ENCODE data around the gene PNPLA7.

Gene PNPLA7

DNA sequence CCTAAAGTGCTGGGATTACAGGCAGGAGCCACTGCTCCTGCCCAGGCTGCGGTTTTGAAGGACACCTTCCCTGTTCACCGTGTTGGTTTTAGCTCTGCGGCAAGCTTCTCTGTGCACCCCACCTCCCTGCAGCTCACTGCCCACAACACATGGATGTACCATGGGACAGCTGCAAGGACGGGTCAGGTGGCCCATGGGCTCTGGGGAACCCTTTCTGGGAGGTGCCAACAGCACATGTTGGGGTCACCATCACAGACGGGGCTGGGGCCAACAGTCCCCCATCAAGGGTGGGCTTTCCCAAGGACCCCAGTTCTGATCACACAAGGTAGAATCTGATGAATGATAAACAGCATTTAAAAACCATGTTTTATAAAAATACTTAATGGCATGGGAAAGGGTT lies 134.8 kb downstream of the PNPLA7 start:
- TF ChIP-seq CTCF (IDR thresholded peaks at IDR 0.05; ENCODE audit: borderline replicate concordance, extremely low read depth, low read length, poor library complexity, severe bottlenecking) (no peak), EZH2 (IDR thresholded peaks at IDR 0.05; ENCODE audit: borderline replicate concordance, low read depth, low read length, severe bottlenecking) (no peak)
- Histone ChIP-seq H3K9ac (ENCODE audit: low read depth, low read length) (no peak overlapping the region), H3K27me3 (ENCODE audit: insufficient read depth, low read length, poor library complexity) (no peaks in the 10 kb centered on the region), H2AFZ (ENCODE audit: low read depth, low read length) (no peak overlapping the region), H3K27ac (ENCODE audit: low read length) (no peak overlapping the region), H3K4me2 (ENCODE audit: insufficient read depth, low read length) (no peak overlapping the region), H3K9me3 (ENCODE audit: insufficient read depth, low read length, severe bottlenecking) (no peaks in the 10 kb centered on the region), H3K36me3 (ENCODE audit: insufficient read depth, low read length) (no peaks in the 10 kb centered on the region), H4K20me1 (ENCODE audit: insufficient read depth, low read length) (no peaks in the 10 kb centered on the region), H3K4me3 (ENCODE audit: low read depth in 1 of 2, low read length in 2 of 2) (no peak overlapping the region), H3K79me2 (ENCODE audit: insufficient read depth, low read length) (no peaks in the 10 kb centered on the region), H3K4me1 (ENCODE audit: insufficient read depth, low read length) (no peaks in the 10 kb centered on the region)
- ATAC-seq (ENCODE audit: insufficient read depth, low read depth) (no peak), DNase-seq (no peak)

GRCh38 chr9:137412431-137412830 lies 137.8 kb downstream of the PNPLA7 start:
- no peaks in the 10 kb centered on the region for H4K20me1 ChIP-seq (ENCODE audit: insufficient read depth, low read length)

DNA sequence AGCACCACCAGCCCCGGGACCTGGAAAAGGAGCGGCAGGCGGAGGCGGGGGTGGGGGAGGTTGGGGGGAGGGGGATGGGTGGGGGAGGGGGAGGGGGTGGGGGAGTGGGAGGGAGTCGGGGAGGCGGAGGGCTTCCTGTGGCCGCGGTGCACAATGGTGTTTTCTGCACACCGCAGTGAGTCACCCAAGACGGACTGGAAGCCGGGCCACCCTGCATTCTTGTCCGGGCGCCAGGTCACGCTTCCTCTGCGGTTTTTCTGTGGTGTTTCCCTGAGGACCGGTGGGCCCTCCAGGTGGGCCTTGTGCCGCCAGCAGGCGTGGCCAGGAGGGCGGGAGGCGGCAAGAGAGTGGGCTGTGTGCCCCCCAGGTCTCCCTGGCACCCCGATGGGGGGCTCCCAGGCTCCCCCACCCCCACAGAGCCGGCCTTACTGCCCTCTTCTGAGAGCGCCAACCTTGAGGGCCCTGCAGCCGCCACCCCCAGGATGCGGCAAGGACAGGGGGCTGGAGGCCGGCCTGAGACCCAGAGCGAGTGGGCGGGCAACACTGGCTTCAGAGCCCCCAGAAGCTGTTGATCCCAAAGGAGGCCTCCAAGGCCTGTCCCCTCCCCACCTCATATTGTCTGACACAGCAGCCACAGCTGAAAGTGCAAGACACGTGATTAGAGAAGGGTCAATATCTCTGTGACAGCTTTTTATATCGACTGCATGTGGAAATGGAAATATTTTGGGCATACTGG lies 138.4 kb downstream of the PNPLA7 start:
- H3K27me3 ChIP-seq (ENCODE audit: insufficient read depth, low read length, poor library complexity) = no peaks in the 10 kb centered on the region
- H3K4me2 ChIP-seq (ENCODE audit: insufficient read depth, low read length) = no peak overlapping the region
- TF ChIP-seq EZH2 (IDR thresholded peaks at IDR 0.05; ENCODE audit: borderline replicate concordance, low read depth, low read length, severe bottlenecking) (no peak), CTCF (IDR thresholded peaks at IDR 0.05; ENCODE audit: borderline replicate concordance, extremely low read depth, low read length, poor library complexity, severe bottlenecking) (no peak)
- H3K36me3 ChIP-seq (ENCODE audit: insufficient read depth, low read length) = no peaks in the 10 kb centered on the region
- no peaks in the 10 kb centered on the region for H3K9me3 ChIP-seq (ENCODE audit: insufficient read depth, low read length, severe bottlenecking)
- no peak for ATAC-seq (ENCODE audit: insufficient read depth, low read depth)
- H2AFZ ChIP-seq (ENCODE audit: low read depth, low read length) = no peak overlapping the region
- H3K4me1 ChIP-seq (ENCODE audit: insufficient read depth, low read length) = no peaks in the 10 kb centered on the region
- H3K9ac ChIP-seq (ENCODE audit: low read depth, low read length) = no peak overlapping the region
- H4K20me1 ChIP-seq (ENCODE audit: insufficient read depth, low read length) = no peaks in the 10 kb centered on the region
- no peak overlapping the region for H3K4me3 ChIP-seq (ENCODE audit: low read depth in 1 of 2, low read length in 2 of 2)
- no peak for DNase-seq
- H3K27ac ChIP-seq (ENCODE audit: low read length) = no peak overlapping the region
- H3K79me2 ChIP-seq (ENCODE audit: insufficient read depth, low read length) = no peaks in the 10 kb centered on the region

More at GRCh38 chr9:137412431-137412830, 137.8 kb downstream of the PNPLA7 start:
- ATAC-seq (ENCODE audit: insufficient read depth, low read depth) (no peak), DNase-seq (no peak)
- Histone ChIP-seq H3K27ac (ENCODE audit: low read length) (no peak overlapping the region), H3K4me1 (ENCODE audit: insufficient read depth, low read length) (no peaks in the 10 kb centered on the region), H3K9ac (ENCODE audit: low read depth, low read length) (no peak overlapping the region), H2AFZ (ENCODE audit: low read depth, low read length) (no peak overlapping the region), H3K9me3 (ENCODE audit: insufficient read depth, low read length, severe bottlenecking) (no peaks in the 10 kb centered on the region), H3K36me3 (ENCODE audit: insufficient read depth, low read length) (no peaks in the 10 kb centered on the region), H3K4me2 (ENCODE audit: insufficient read depth, low read length) (no peak overlapping the region), H3K4me3 (ENCODE audit: low read depth in 1 of 2, low read length in 2 of 2) (no peak overlapping the region), H3K79me2 (ENCODE audit: insufficient read depth, low read length) (no peaks in the 10 kb centered on the region), H3K27me3 (ENCODE audit: insufficient read depth, low read length, poor library complexity) (no peaks in the 10 kb centered on the region)
- TF ChIP-seq CTCF (IDR thresholded peaks at IDR 0.05; ENCODE audit: borderline replicate concordance, extremely low read depth, low read length, poor library complexity, severe bottlenecking) (no peak), EZH2 (IDR thresholded peaks at IDR 0.05; ENCODE audit: borderline replicate concordance, low read depth, low read length, severe bottlenecking) (no peak)
